Dedifferentiated amniotic fluid mesenchymal stem cell (primary cell): ENCODE data around the gene AURKAIP1.
"Not testable (repeated sequence)": the region's sequence is repeated elsewhere in the genome, so short reads cannot be mapped to it uniquely, and the experiment has no call there.

Experiments used
- DNase-seq: peaks from one replicate; pipeline ENCODE4 v3.0.0-alpha.2; 2016; ENCODE audit errors: extremely low spot score

The AURKAIP1 gene

GRCh38 chr1:1406821-1407635, 32.0 kb upstream of the AURKAIP1 start, which contains the start of gene MRPL20:
Gene MRPL20, minus strand, starts transcription at chr1:1407293. Its CDS starts 76 bp downstream, at chr1:1407217.
- DNase-seq = peak; percentile 88

GRCh38 chr1:1406101-1406820, 31.3 kb upstream of the AURKAIP1 start:
- no peak for DNase-seq

DNA sequence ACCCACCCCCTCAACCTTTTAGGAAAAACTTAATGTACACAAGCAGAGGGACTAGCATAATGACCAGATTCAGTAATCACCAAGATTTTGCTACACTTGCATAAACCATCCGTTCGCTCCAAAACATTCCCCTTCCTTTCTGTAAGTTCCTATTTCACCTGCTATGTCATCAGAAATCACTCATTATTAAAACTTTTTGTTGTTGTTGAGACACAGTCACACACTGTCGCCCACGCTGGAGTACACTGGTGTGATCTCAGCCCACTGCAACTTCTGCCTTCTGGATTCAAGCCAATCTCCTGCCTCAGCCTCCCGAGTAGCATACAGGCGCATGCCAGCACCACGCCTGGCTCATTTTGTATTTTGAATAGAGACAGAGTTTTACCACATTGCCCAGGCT, 28.6 kb upstream of the AURKAIP1 start:
- DNase-seq = no peak

GRCh38 chr1:1402901-1403392, 27.9 kb upstream of the AURKAIP1 start:
- DNase-seq = not testable (repeated sequence)

DNA sequence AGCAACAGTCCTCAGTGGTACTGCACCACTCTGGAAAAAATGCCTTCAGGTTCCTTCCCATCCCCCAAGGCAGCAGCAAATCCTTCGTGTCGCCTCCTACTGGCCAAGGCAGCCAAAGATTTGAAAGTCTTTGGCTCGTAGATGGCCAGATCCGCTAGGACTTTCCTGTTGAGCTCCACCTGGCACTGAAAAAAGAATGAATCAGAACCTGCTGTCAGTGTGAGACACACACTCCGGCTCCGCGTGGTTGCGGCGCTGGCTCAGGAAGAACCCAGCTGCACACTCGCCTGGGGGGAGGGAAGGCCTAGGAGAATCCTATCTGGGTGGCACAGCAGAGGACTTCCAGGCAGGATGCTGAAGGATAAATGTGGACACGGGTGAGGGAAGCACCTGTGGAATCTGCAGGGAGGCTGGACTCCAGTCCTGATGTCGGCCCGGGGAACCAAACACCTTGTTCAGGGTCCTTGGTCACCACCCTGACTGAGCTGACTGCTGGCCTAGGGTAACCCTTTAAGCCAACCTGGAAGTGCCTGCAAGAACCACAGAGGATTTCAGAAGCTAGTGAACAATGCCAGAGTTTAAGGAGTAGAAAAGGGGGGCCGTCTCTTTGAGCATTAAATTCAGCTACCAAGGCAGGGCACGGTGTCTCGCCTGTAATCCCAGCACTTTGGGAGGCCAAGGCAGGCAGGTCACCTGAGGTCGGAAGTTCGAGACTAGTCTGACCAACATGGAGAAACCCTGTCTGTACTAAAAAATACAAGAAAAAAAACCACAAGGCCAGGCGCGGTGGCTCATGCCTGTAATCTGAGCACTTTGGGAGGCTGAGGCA, 27.3 kb upstream of the AURKAIP1 start:
- DNase-seq = peak; percentile 52

DNA sequence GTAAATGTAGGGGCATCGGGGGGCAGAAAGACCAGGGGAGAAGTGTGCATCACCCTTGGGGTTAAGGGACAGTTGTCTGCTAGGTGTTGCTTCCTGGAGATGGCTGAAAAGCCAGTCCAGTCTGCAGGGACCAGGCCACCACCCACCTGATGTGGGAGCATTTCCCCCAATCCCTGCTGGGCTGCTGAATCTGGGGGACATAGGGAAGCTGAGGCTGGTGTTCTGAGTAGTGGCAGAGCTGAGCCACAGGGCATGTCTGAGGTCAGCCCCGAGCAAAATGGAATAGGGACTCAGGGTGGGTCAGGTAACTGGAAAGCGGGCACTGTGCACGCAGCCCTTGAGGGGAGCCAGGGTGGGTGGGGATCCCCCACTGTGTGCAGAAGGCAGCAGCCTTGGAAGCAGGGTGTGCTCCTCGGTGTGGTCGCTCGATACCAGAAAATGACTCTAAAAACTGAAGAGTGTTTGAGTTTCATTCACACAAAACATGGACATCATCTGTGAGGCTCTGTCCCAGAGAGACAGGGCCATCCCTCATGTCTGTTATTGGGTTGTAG, 26.5 kb upstream of the AURKAIP1 start:
- no peak for DNase-seq

DNA sequence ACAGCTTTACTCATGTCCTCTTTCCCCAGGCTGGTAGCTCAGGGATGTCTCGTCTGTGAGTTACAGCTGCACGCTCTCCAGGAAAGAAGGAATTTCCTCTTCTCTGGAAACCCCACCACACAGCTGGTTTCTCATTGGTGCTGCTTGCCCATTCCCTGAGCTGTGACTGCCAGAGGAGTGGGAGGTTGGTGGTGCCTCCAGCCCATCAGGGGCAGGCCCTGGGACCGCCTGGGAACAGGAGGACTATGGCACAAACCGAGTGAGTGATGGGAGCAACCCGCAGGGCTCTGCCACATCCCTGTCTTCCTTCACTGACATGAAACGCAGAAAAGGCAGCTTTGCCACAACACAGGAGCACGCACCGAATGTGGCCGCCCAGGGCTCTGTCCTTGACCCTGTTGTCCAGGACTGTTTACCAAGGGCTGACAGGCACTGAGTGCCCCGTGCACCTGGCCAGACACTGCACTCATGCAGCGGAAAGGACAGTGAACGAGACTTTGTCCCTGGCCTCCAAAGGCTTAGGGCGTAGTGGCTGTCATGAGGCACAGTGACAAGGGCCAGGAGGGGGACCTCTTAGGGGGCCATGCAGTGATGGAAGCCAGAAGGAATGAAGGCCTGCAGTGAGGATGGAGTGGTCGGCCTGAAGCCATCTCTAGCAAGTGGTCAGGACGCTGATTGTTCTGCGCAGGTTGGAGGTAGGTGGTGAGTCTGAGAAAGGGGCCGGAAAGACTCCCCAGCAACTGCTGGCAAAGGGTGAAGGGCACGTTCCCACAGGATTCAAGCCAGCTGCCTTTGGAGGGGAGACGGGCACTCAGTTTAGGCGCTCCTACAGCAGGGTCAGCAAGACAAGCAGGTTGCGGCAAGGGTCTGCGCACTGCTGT, 25.8 kb upstream of the AURKAIP1 start:
- no peak for DNase-seq

GRCh38 chr1:1399872-1400575, 25.0 kb upstream of the AURKAIP1 start:
- no peak for DNase-seq

- peak; percentile 97 for DNase-seq
Observed at GRCh38 chr1:1399187-1399871, 24.3 kb upstream of the AURKAIP1 start, which contains the start of gene CCNL2. Gene CCNL2, minus strand, starts transcription at chr1:1399335. Its CDS starts 29 bp downstream, at chr1:1399306.

DNA sequence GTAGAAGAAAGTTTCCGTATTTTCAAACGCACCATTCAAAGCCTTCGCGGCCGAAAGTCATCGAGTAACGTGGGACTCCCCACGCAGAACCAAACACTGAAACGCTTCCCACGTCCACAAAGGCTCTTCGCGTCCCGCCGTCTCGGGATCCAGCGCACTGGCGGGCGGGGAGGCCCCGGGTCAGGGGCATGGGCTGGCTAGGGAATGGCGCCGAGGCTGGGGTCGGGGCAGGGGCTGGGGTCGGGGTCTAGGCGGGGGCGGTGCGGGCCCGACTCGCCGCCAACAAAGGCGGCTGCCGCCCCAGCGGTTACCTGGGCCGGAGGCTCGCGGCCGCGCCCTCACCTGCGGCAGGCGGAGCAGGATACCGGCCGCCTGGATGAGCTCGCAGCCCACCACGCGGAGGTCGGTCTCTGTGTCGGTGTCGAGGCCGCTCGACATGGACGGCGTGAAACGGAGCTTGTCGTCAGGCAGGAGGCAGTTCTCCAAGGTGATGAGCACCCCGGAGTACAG, 23.7 kb upstream of the AURKAIP1 start:
- no peak for DNase-seq

DNA sequence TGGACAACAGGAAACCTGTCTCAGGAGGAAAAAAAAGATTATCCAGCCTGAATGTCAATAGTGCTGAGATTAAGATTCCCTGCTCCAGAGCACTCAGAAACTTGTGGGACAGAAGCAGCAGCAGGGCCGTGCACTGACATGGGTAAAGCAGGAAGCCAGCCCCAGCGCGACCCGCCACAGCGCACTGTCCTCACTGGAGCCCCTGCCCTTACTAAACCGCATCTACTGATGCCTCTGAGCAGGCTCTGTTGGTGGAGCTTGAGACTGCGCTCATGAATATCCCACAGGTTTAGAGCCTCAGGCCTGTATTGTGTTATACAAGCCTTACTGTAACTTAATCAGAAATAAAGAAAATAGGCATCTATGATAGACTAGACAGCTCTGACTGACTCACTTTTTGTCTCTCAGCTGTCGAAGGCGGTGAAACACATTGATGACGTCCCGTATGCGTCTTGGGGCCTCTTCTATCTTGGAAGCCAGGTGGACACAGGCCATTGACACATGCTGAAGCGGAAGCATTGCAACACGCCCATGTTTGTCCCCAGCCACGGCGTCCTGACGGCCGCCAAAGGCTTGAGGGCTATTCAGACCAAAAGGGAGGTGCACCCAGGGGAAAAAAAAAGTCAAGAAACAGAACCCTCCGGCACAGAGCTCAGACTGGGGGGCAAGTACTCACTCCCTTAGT, 23.0 kb upstream of the AURKAIP1 start:
- no peak for DNase-seq

GRCh38 chr1:1395166-1395565, 20.2 kb upstream of the AURKAIP1 start:
- DNase-seq = no peak

GRCh38 chr1:1394116-1394515, 19.1 kb upstream of the AURKAIP1 start:
- DNase-seq = no peak

DNA sequence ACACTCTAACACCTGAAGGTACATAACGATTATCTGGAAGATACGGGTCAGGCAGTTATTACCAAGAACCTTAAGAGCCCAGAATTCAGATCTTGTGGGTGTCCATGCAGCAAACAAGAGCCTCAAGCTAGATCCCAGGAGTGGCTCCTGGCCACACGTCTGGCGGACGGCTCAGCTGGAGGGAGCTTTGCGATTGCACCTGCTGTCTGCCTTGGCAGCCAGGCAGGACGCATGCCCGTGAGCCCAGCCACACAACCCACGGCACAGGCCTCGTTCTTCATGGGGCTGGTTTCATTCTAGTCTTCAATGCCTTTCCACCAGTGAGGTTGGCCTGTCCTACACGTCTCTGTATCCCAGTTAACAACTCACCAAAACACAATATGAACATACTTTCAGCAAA, 18.4 kb upstream of the AURKAIP1 start:
- no peak for DNase-seq

DNA sequence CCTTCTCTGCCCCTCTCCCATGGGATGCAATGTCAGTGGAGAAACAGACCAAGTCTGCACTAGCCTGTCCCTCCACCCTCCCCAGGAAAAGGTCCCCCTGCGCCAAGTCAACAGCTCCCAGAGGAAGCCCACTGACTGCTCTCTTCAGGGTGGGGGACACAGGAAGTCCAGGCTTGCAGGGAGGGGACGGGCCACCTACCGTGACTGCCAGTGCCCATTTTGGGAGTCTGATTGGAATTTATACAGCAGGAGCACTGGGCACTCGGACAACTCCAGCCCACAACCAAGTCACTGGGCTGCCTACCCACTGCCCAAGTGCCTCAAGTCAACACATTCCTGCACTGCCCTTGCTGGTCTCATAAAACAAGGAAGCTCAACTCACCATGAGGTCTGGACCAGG, 18.0 kb upstream of the AURKAIP1 start:
- no peak for DNase-seq

DNA sequence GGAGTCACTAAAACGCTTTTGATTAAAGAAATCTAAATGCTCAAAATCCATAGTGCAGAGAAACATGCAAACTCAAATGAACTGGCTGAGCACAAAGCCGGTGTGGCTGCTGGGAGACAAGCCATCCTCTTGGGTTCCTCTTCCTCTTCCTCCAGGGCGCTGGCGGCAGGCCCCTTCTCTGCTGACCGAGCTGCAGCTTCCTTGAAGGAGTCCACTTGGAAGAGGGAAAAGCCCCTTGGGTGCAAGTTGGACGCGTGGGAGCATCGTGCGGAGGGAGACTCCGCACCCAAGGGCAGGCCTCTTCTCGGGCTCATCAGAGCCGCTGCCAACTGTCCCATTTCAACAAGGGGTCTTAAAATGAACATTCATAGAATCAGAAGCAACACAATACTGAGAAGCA, 16.2 kb upstream of the AURKAIP1 start:
- DNase-seq = no peak

DNA sequence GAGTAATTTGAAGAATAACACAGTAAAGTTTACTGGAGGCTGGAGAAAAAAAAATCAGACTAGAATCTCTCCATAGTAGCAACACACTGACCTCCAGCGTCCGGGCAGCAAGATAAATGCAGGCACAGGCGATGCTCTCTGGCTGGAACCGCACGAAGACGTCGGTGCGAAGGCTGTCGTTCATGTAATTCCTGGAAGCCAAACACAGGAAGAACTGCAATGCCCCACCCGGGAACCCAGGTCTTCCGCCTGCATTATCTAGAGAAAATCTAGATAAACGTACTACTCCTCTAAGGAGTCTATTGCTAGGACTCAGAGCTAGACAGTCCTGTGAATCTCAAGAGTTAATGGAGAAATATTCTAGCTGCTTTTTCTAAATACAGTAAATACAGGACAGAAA, 15.7 kb upstream of the AURKAIP1 start:
- DNase-seq = no peak

DNA sequence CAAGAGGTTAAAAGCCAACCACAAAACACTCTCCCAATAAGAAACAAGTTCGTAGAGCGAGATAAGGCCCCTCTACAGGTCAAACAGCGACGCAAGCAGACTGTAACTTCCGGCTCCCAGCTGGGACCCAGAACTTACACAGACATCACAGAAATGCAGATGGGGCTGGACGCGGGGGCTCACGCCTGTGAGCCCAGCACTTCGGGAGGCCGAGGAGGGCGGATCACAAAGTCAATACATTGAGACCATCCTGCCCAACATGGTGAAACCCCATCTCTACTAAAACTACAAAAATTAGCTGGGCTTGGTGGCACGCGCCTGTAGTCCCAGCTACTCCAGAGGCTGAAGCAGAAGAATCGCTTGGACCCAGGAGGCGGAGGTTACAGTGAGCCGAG, 13.1 kb upstream of the AURKAIP1 start:
- no peak for DNase-seq
